ENCODE data around the gene HSPG2.

Gene HSPG2

GRCh38 chr1:21868941-21869454 is 68.1 kb downstream of the HSPG2 start:
- Histone ChIP-seq H3K4me1 (ENCODE audit: control insufficient read depth in 5 of 5, insufficient read depth in 5 of 5, low read length in 5 of 5) (peaks cover 3 to 44% (median 26%) of the 10 kb centered on the region in 5 donors), H3K27me3 (ENCODE audit: control insufficient read depth in 5 of 5, insufficient read depth in 4 of 5, low read length in 5 of 5) (no peaks in the 10 kb centered on the region), H3K36me3 (ENCODE audit: control insufficient read depth in 5 of 5, insufficient read depth in 5 of 5, low read length in 5 of 5) (peaks cover 0 to 98% (median 90%) of the 10 kb centered on the region in 5 donors)

GRCh38 chr1:21868482-21868881 is 68.6 kb downstream of the HSPG2 start:
- Histone ChIP-seq H3K4me1 (ENCODE audit: control insufficient read depth in 5 of 5, insufficient read depth in 5 of 5, low read length in 5 of 5) (peaks cover 3 to 41% (median 26%) of the 10 kb centered on the region in 5 donors), H3K9ac (ENCODE audit: low read length in 5 of 5) (no peak overlapping the region), H3K36me3 (ENCODE audit: control insufficient read depth in 5 of 5, insufficient read depth in 5 of 5, low read length in 5 of 5) (peaks cover 0 to 98% (median 89%) of the 10 kb centered on the region in 5 donors), H3K27ac (ENCODE audit: low read depth, low read length) (peak overlapping the region; percentile 78), H3K27me3 (ENCODE audit: control insufficient read depth in 5 of 5, insufficient read depth in 4 of 5, low read length in 5 of 5) (no peaks in the 10 kb centered on the region), H3K4me3 (ENCODE audit: low read depth in 1 of 5, low read length in 5 of 5) (no peak overlapping the region), H3K9me3 (ENCODE audit: control insufficient read depth in 5 of 5, low read length in 5 of 5) (no peaks in the 10 kb centered on the region)

More at GRCh38 chr1:21868941-21869454, 68.1 kb downstream of the HSPG2 start:
- no peak overlapping the region for H3K4me3 ChIP-seq (ENCODE audit: low read depth in 1 of 5, low read length in 5 of 5)
- no peaks in the 10 kb centered on the region for H3K9me3 ChIP-seq (ENCODE audit: control insufficient read depth in 5 of 5, low read length in 5 of 5)
- peak overlapping the region in 2 of 5 donors; percentile 11 to 59 for H3K9ac ChIP-seq (ENCODE audit: low read length in 5 of 5)
- peak overlapping the region; percentile 78 for H3K27ac ChIP-seq (ENCODE audit: low read depth, low read length)

- peaks cover 0 to 93% (median 84%) of the 10 kb centered on the region in 5 donors for H3K36me3 ChIP-seq (ENCODE audit: control insufficient read depth in 5 of 5, insufficient read depth in 5 of 5, low read length in 5 of 5)
- H3K27ac ChIP-seq (ENCODE audit: low read depth, low read length) = no peak overlapping the region
These were observed 69.6 kb downstream of the HSPG2 start for GRCh38 chr1:21867451-21867996.

GRCh38 chr1:21866707-21867043 is 70.4 kb downstream of the HSPG2 start:
- Histone ChIP-seq H3K27ac (ENCODE audit: low read depth, low read length) (no peak overlapping the region), H3K36me3 (ENCODE audit: control insufficient read depth in 5 of 5, insufficient read depth in 5 of 5, low read length in 5 of 5) (peaks cover 0 to 93% (median 82%) of the 10 kb centered on the region in 5 donors), H3K4me1 (ENCODE audit: control insufficient read depth in 5 of 5, insufficient read depth in 5 of 5, low read length in 5 of 5) (peaks cover 3 to 26% (median 14%) of the 10 kb centered on the region in 5 donors), H3K27me3 (ENCODE audit: control insufficient read depth in 5 of 5, insufficient read depth in 4 of 5, low read length in 5 of 5) (no peaks in the 10 kb centered on the region), H3K4me3 (ENCODE audit: low read depth in 1 of 5, low read length in 5 of 5) (no peak overlapping the region), H3K9ac (ENCODE audit: low read length in 5 of 5) (no peak overlapping the region), H3K9me3 (ENCODE audit: control insufficient read depth in 5 of 5, low read length in 5 of 5) (no peaks in the 10 kb centered on the region)

More at GRCh38 chr1:21867451-21867996, 69.6 kb downstream of the HSPG2 start:
- Histone ChIP-seq H3K4me1 (ENCODE audit: control insufficient read depth in 5 of 5, insufficient read depth in 5 of 5, low read length in 5 of 5) (peaks cover 3 to 34% (median 22%) of the 10 kb centered on the region in 5 donors), H3K9me3 (ENCODE audit: control insufficient read depth in 5 of 5, low read length in 5 of 5) (no peaks in the 10 kb centered on the region), H3K9ac (ENCODE audit: low read length in 5 of 5) (no peak overlapping the region), H3K4me3 (ENCODE audit: low read depth in 1 of 5, low read length in 5 of 5) (no peak overlapping the region), H3K27me3 (ENCODE audit: control insufficient read depth in 5 of 5, insufficient read depth in 4 of 5, low read length in 5 of 5) (no peaks in the 10 kb centered on the region)

- Histone ChIP-seq H3K9ac (ENCODE audit: low read length in 5 of 5) (no peak overlapping the region), H3K27ac (ENCODE audit: low read depth, low read length) (no peak overlapping the region), H3K4me1 (ENCODE audit: control insufficient read depth in 5 of 5, insufficient read depth in 5 of 5, low read length in 5 of 5) (peaks cover 1 to 20% (median 13%) of the 10 kb centered on the region in 5 donors), H3K4me3 (ENCODE audit: low read depth in 1 of 5, low read length in 5 of 5) (no peak overlapping the region), H3K27me3 (ENCODE audit: control insufficient read depth in 5 of 5, insufficient read depth in 4 of 5, low read length in 5 of 5) (no peaks in the 10 kb centered on the region), H3K36me3 (ENCODE audit: control insufficient read depth in 5 of 5, insufficient read depth in 5 of 5, low read length in 5 of 5) (peaks cover 0 to 93% (median 83%) of the 10 kb centered on the region in 5 donors), H3K9me3 (ENCODE audit: control insufficient read depth in 5 of 5, low read length in 5 of 5) (no peaks in the 10 kb centered on the region)
These were observed 71.0 kb downstream of the HSPG2 start for GRCh38 chr1:21865943-21866706.

- Histone ChIP-seq H3K27ac (ENCODE audit: low read depth, low read length) (no peak overlapping the region), H3K4me3 (ENCODE audit: low read depth in 1 of 5, low read length in 5 of 5) (no peak overlapping the region), H3K9me3 (ENCODE audit: control insufficient read depth in 5 of 5, low read length in 5 of 5) (no peaks in the 10 kb centered on the region), H3K27me3 (ENCODE audit: control insufficient read depth in 5 of 5, insufficient read depth in 4 of 5, low read length in 5 of 5) (no peaks in the 10 kb centered on the region), H3K36me3 (ENCODE audit: control insufficient read depth in 5 of 5, insufficient read depth in 5 of 5, low read length in 5 of 5) (peaks cover 0 to 93% (median 84%) of the 10 kb centered on the region in 5 donors), H3K4me1 (ENCODE audit: control insufficient read depth in 5 of 5, insufficient read depth in 5 of 5, low read length in 5 of 5) (peaks cover 1 to 16% (median 11%) of the 10 kb centered on the region in 5 donors), H3K9ac (ENCODE audit: low read length in 5 of 5) (no peak overlapping the region)
These were observed 71.5 kb downstream of the HSPG2 start for GRCh38 chr1:21865609-21865942.

GRCh38 chr1:21864730-21865129 is 72.4 kb downstream of the HSPG2 start:
- Histone ChIP-seq H3K4me1 (ENCODE audit: control insufficient read depth in 5 of 5, insufficient read depth in 5 of 5, low read length in 5 of 5) (peaks cover 1 to 8% (median 3%) of the 10 kb centered on the region in 5 donors), H3K27me3 (ENCODE audit: control insufficient read depth in 5 of 5, insufficient read depth in 4 of 5, low read length in 5 of 5) (no peaks in the 10 kb centered on the region), H3K27ac (ENCODE audit: low read depth, low read length) (no peak overlapping the region), H3K9ac (ENCODE audit: low read length in 5 of 5) (no peak overlapping the region), H3K4me3 (ENCODE audit: low read depth in 1 of 5, low read length in 5 of 5) (no peak overlapping the region), H3K9me3 (ENCODE audit: control insufficient read depth in 5 of 5, low read length in 5 of 5) (no peaks in the 10 kb centered on the region), H3K36me3 (ENCODE audit: control insufficient read depth in 5 of 5, insufficient read depth in 5 of 5, low read length in 5 of 5) (peaks cover 0 to 93% (median 84%) of the 10 kb centered on the region in 5 donors)

GRCh38 chr1:21863981-21864380 is 73.1 kb downstream of the HSPG2 start:
- no peaks in the 10 kb centered on the region for H3K27me3 ChIP-seq (ENCODE audit: control insufficient read depth in 5 of 5, insufficient read depth in 4 of 5, low read length in 5 of 5)
- peaks cover 0 to 3% (median 0%) of the 10 kb centered on the region in 5 donors for H3K4me1 ChIP-seq (ENCODE audit: control insufficient read depth in 5 of 5, insufficient read depth in 5 of 5, low read length in 5 of 5)
- H3K4me3 ChIP-seq (ENCODE audit: low read depth in 1 of 5, low read length in 5 of 5) = no peak overlapping the region
- no peaks in the 10 kb centered on the region for H3K9me3 ChIP-seq (ENCODE audit: control insufficient read depth in 5 of 5, low read length in 5 of 5)
- no peak overlapping the region for H3K27ac ChIP-seq (ENCODE audit: low read depth, low read length)
- H3K9ac ChIP-seq (ENCODE audit: low read length in 5 of 5) = no peak overlapping the region
- peaks cover 0 to 93% (median 84%) of the 10 kb centered on the region in 5 donors for H3K36me3 ChIP-seq (ENCODE audit: control insufficient read depth in 5 of 5, insufficient read depth in 5 of 5, low read length in 5 of 5)

- Histone ChIP-seq H3K9me3 (ENCODE audit: control insufficient read depth in 5 of 5, low read length in 5 of 5) (no peaks in the 10 kb centered on the region), H3K9ac (ENCODE audit: low read length in 5 of 5) (no peak overlapping the region), H3K36me3 (ENCODE audit: control insufficient read depth in 5 of 5, insufficient read depth in 5 of 5, low read length in 5 of 5) (peaks cover 0 to 95% (median 92%) of the 10 kb centered on the region in 5 donors), H3K27me3 (ENCODE audit: control insufficient read depth in 5 of 5, insufficient read depth in 4 of 5, low read length in 5 of 5) (no peaks in the 10 kb centered on the region), H3K4me3 (ENCODE audit: low read depth in 1 of 5, low read length in 5 of 5) (no peak overlapping the region), H3K4me1 (ENCODE audit: control insufficient read depth in 5 of 5, insufficient read depth in 5 of 5, low read length in 5 of 5) (peaks cover 0 to 12% (median 3%) of the 10 kb centered on the region in 5 donors), H3K27ac (ENCODE audit: low read depth, low read length) (peak overlapping the region; percentile 23)
These were observed 75.3 kb downstream of the HSPG2 start for GRCh38 chr1:21861602-21862429.
